Right ventricle myocardium inferior (tissue), 1 donor: ENCODE data around the gene NOP10. TPM values are rescaled to one million over a fixed set of nuclear protein-coding genes. Genes with fewer than 3 reads are reported as not detected.
"Not testable (repeated sequence)": the region's sequence is repeated elsewhere in the genome, so short reads cannot be mapped to it uniquely, and the experiment has no call there.

Experiments
- ATAC-seq: fragments of 200-7000 bp; cut with Tn5 transposase; one replicate; pipeline ENCODE4 v1.9.1; 2020; ENCODE audit warnings: mild to moderate bottlenecking, moderate library complexity
- DNase-seq: peaks from one replicate; pipeline ENCODE4 v3.0.0; 2021; ENCODE audit errors: missing footprints
- intact Hi-C: fragments of 100-400 bp; cut with DNase I; formaldehyde crosslinking; loops from one replicate; pipeline ENCODE4 v1.11.0; 2022
- total RNA-seq: library from RNA; stranded (reverse); fragmentation: NEBNext Ultra II Directional; extraction: Animal tissue kit (Norgen Biotek cat#: 25700); gene quantifications from one replicate; pipeline ENCODE4 v1.2.1, GENCODE V29; 2021
- donor health status: DM: no; HTN: yes; CAD: no; lungs with severe emphysema.

The NOP10 gene
- total RNA-seq, 1 donor from 2014 or later = 157 TPM

- no peak for ATAC-seq
- intact Hi-C loops = no loop called here
- no peak for DNase-seq
These were observed 18.3 kb upstream of the NOP10 start for GRCh38 chr15:34361278-34361677.

- DNase-seq (no peak), ATAC-seq (no peak)
- intact Hi-C loops = no loop called here
These were observed 17.4 kb upstream of the NOP10 start for GRCh38 chr15:34360298-34360697.

DNA sequence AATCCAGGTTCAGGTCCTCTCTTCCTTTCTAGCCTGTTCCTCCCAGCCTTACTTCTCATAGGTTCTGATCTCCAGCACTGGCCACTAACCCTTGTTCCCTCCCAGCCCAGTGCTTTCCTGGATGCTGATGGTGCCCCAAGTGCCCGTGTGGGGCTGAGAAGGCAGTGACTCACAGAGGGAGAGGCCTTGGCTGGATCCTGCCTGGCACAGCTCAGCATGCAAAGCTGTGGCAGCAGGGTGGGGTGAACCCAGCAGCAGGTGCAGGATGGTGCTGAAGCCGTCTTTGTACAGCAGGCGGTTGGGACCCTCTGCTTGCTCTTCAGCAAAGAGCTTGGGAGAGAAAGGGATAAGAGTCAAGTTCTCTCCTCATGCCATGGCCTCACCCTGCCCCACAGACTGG is 16.5 kb upstream of the NOP10 start:
- DNase-seq = no peak
- no peak for ATAC-seq
- intact Hi-C loops = no loop called here

- ATAC-seq (no peak), DNase-seq (no peak)
- intact Hi-C loops = no loop called here
These were observed 16.0 kb upstream of the NOP10 start for GRCh38 chr15:34358948-34359347.

DNA sequence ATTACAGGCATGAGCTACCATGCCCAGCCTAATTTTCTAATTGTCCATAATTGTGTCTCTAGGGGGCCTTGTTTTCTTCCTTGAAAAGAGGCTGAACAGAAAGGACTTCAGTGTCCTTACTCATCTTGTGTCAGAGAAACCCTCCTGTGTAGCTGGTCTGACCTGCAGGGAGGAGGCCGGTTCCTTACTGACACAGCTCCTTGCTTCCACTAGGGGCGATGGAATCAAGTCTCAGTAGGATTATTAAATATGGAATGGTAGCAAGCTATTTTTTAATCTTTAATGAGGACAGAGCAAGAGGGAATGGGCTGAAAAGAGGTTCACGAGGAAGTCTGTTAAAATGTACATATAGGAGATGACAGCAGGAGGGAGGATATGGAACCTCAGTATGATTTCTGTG is 15.4 kb upstream of the NOP10 start:
- DNase-seq (no peak), ATAC-seq (no peak)
- intact Hi-C loops = no loop called here

GRCh38 chr15:34357653-34358052 is 14.7 kb upstream of the NOP10 start:
- DNase-seq (no peak), ATAC-seq (no peak)
- intact Hi-C loops = no loop called here

DNA sequence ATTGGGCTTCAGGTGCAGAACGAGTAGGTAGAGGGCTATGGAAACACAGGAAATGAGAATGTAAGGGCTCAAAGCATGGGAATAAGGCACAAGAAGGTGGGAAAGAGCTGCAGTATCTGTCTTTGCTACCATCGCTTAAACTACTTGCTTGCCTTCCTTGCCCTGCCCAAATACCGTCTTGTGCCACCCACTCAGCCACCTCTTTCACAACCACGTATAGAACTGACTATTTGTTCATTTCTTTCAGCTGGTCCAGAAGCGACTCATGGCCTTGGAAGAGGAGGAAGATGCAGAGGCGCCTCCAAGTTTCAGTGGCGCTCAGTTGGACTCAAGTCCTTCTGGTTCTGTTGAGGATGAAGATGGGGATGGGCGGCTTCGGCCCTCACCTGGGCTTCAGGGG is 12.3 kb upstream of the NOP10 start:
- intact Hi-C loops = no loop called here
- no peak for ATAC-seq
- no peak for DNase-seq

DNA sequence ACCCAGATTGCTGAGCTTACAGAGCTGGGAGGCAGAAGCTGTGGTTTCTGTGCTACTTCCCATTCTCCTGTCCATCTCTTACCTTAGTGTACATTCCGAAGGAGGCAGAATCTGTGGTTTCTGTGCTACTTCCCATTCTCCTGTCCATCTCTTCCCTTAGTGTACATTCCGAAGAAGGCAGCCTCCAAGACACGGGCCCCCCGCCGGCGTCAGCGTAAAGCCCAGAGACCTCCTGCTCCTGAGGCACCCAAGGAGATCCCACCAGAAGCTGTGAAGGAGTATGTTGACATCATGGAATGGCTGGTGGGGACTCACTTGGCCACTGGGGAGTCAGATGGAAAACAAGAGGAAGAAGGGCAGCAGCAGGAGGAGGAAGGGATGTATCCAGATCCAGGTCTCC is 11.3 kb upstream of the NOP10 start:
- ATAC-seq (no peak), DNase-seq (no peak)
- intact Hi-C loops = no loop called here

- intact Hi-C loops = no loop called here
- DNase-seq (no peak), ATAC-seq (no peak)
These were observed 10.7 kb upstream of the NOP10 start for GRCh38 chr15:34353627-34354026.

GRCh38 chr15:34352996-34353395 is 10.1 kb upstream of the NOP10 start:
- ATAC-seq, DNase-seq, intact Hi-C loops: not testable (repeated sequence)

GRCh38 chr15:34349769-34350168 is 6.8 kb upstream of the NOP10 start:
- ATAC-seq (no peak), DNase-seq (no peak)
- intact Hi-C loops = no loop called here

GRCh38 chr15:34348735-34349300 is 5.9 kb upstream of the NOP10 start:
- DNase-seq = no peak
- ATAC-seq = no peak
- intact Hi-C loops = no loop called here

DNA sequence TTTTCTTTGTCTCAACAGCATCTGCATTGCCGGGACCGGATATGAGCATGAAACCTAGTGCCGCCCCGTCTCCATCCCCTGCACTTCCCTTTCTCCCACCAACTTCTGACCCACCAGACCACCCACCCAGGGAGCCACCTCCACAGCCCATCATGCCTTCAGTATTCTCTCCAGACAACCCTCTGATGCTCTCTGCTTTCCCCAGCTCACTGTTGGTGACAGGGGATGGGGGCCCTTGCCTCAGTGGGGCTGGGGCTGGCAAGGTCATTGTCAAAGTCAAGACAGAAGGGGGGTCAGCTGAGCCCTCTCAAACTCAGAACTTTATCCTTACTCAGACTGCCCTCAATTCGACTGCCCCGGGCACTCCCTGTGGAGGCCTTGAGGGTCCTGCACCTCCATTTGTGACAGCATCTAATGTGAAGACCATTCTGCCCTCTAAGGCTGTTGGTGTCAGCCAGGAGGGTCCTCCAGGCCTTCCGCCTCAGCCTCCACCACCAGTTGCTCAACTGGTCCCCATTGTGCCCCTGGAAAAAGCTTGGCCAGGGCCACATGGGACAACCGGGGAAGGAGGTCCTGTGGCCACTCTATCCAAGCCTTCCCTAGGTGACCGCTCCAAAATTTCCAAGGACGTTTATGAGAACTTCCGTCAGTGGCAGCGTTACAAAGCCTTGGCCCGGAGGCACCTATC is 5.2 kb upstream of the NOP10 start:
- DNase-seq = no peak
- no peak for ATAC-seq
- intact Hi-C loops = no loop called here

- intact Hi-C loops = loop anchor here (2.0 kb wide), 1 partner anchor 101 kb away; no protein-coding TSS in a partner anchor
- not testable (repeated sequence) for DNase-seq, ATAC-seq
These were observed 661 bp downstream of the NOP10 start for GRCh38 chr15:34342213-34342736.

- DNase-seq (no peak), ATAC-seq (no peak)
- intact Hi-C loops = loop anchor here (2.0 kb wide), 1 partner anchor 101 kb away; no protein-coding TSS in a partner anchor
These were observed 1.3 kb downstream of the NOP10 start for GRCh38 chr15:34341381-34342212.

DNA sequence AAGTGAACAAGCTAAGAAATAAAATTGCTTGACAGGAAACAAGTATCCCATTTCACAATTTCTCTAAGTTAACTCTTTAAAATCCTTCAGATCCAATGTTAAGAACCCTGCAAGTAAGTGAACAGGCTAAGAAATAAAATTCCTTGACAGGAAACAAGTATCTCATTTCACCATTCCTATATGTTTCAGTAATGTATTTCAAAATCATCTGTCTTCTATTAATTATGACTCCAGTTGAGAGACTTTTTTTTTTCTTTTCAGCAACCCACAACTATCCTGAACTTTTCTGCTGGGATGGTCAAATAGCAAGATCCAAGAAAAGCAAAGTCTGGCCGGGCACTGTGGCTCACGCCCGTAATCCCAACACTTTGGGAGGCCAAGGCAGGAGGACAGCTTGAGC is 3.0 kb downstream of the NOP10 start:
- intact Hi-C loops = loop anchor here (5.0 to 10.0 kb wide), 2 partner anchors 83 to 115 kb away; partner anchors contain the start of gene EMC4
- no peak for ATAC-seq
- DNase-seq = no peak

- DNase-seq = no peak
- intact Hi-C loops = loop anchor here (5.0 to 10.0 kb wide), 2 partner anchors 81 to 114 kb away; partner anchors contain the start of gene EMC4
- ATAC-seq = no peak
These were observed 4.6 kb downstream of the NOP10 start for GRCh38 chr15:34338347-34338746.

- ATAC-seq (peak; percentile 98), DNase-seq (peak; percentile 96)
- intact Hi-C loops = loop anchor here (5.0 to 10.0 kb wide), 2 partner anchors 80 to 113 kb away; partner anchors contain the start of gene EMC4
These were observed 5.2 kb downstream of the NOP10 start, which contains the start of gene SLC12A6 for GRCh38 chr15:34337557-34338306. SLC12A6 (minus strand) TSS chr15:34337781; CDS start chr15:34336680, 1,101 bp downstream.
